ENCODE results near the gene KANK4.

The KANK4 gene

GRCh38 chr1:62196086-62196690 is 123.0 kb downstream of the KANK4 start:
- DNase-seq = no peak

GRCh38 chr1:62194651-62195544 is 124.3 kb downstream of the KANK4 start, which contains the start of gene L1TD1:
Gene L1TD1 (plus strand): TSS chr1:62194849. CDS start chr1:62206629, 11,780 bp downstream.
- no peak for DNase-seq

GRCh38 chr1:62188111-62188510 is 131.1 kb downstream of the KANK4 start:
- DNase-seq = no peak

GRCh38 chr1:62187548-62187947 is 131.7 kb downstream of the KANK4 start:
- no peak for DNase-seq
